IMR-90 (cell line): ENCODE results near the gene RAX2. TPM values are rescaled to one million over a fixed set of nuclear protein-coding genes. Genes with fewer than 3 reads are reported as not detected.
"Not testable (repeated sequence)": the region's sequence is repeated elsewhere in the genome, so short reads cannot be mapped to it uniquely, and the experiment has no call there.

ENCODE experiments used
- ATAC-seq: fragments of 200-7000 bp; cut with Tn5 transposase; 2 replicates; pipeline ENCODE4 v1.9.1; 2020; ENCODE audit warnings: low read depth, mild to moderate bottlenecking, moderate library complexity
- BruUV-seq: library from RNA; stranded (reverse); fragments of 400-500 nt; replicated peaks from 2 replicates; lab custom pipeline; 2021; lab: Mats Ljungman, UMichigan
- CTCF ChIA-PET: fragments of 300-600 bp; formaldehyde crosslinking; extraction: SDS; loops from one replicate; lab custom pipeline; 2021; ENCODE audit warnings: antibody characterized with exemption; lab: Yijun Ruan, JAX
- POLR2A ChIA-PET: fragments of 300-600 bp; sonication (Branson Sonifier 250); formaldehyde crosslinking; loops from one replicate; lab custom pipeline; 2022; ENCODE audit warnings: antibody characterized with exemption; ENCODE audit not compliant: unreplicated experiment; lab: Charles Lee
- DNase-seq: peaks from one replicate; pipeline ENCODE4 v3.0.0; 2013
- H2AFZ ChIP-seq: replicated peaks from 2 replicates; pipeline ENCODE3; 2013; ENCODE audit warnings: low read length, mild to moderate bottlenecking; ENCODE audit not compliant: poor library complexity
- H2AK5ac ChIP-seq: 2 replicates; pipeline ENCODE4 v1.6.1; 2013; ENCODE audit warnings: low read depth, low read length, inconsistent platforms
- H2AK9ac ChIP-seq: replicated peaks from 2 replicates; pipeline ENCODE3; 2013; ENCODE audit warnings: mild to moderate bottlenecking, low read depth, low read length, moderate library complexity; ENCODE audit not compliant: poor library complexity
- H2BK120ac ChIP-seq: 2 replicates; pipeline ENCODE4 v1.6.1; 2013; ENCODE audit warnings: low read depth, low read length, inconsistent platforms
- H2BK15ac ChIP-seq: 3 replicates; pipeline ENCODE4 v1.6.1; 2013; ENCODE audit warnings: low read depth, low read length, inconsistent platforms
- H2BK20ac ChIP-seq: 2 replicates; pipeline ENCODE4 v1.6.1; 2013; ENCODE audit warnings: low read depth, mild to moderate bottlenecking, inconsistent platforms, low read length, moderate library complexity
- H2BK5ac ChIP-seq: 2 replicates; pipeline ENCODE4 v1.6.1; 2013; ENCODE audit warnings: mild to moderate bottlenecking, low read depth, low read length, inconsistent platforms; ENCODE audit not compliant: poor library complexity, severe bottlenecking
- H3K14ac ChIP-seq: replicated peaks from 2 replicates; pipeline ENCODE4 v1.6.1; 2013; ENCODE audit warnings: low read depth, low read length, inconsistent platforms
- H3K18ac ChIP-seq: 2 replicates; pipeline ENCODE4 v1.6.1; 2013; ENCODE audit warnings: low read depth, low read length, control low read depth
- H3K23ac ChIP-seq: 2 replicates; pipeline ENCODE4 v1.6.1; 2013; ENCODE audit warnings: low read depth, low read length, inconsistent platforms
- H3K27ac ChIP-seq: 2 replicates; pipeline ENCODE4 v1.5.1; 2013; ENCODE audit warnings: mild to moderate bottlenecking, control low read depth, low read length; ENCODE audit not compliant: insufficient read depth
- H3K27me3 ChIP-seq: 2 replicates; pipeline ENCODE4 v1.6.1; 2013; ENCODE audit warnings: low read length; ENCODE audit not compliant: control insufficient read depth, insufficient read depth
- H3K36me3 ChIP-seq: 2 replicates; pipeline ENCODE4 v1.6.1; 2013; ENCODE audit warnings: low read length, mixed read lengths; ENCODE audit not compliant: control insufficient read depth, insufficient read depth
- H3K4ac ChIP-seq: 2 replicates; pipeline ENCODE4 v1.6.1; 2013; ENCODE audit warnings: low read depth, low read length, inconsistent platforms
- H3K4me1 ChIP-seq: 2 replicates; pipeline ENCODE4 v1.6.1; 2013; ENCODE audit warnings: low read length, mixed read lengths; ENCODE audit not compliant: control insufficient read depth, insufficient read depth
- H3K4me2 ChIP-seq: 2 replicates; pipeline ENCODE4 v1.6.1; 2013; ENCODE audit warnings: low read depth, mild to moderate bottlenecking, control low read depth, low read length, moderate library complexity
- H3K4me3 ChIP-seq: 2 replicates; pipeline ENCODE4 v1.5.1; 2013; ENCODE audit warnings: low read depth, mild to moderate bottlenecking, control low read depth, low read length, moderate library complexity; ENCODE audit not compliant: insufficient read depth
- H3K56ac ChIP-seq: 2 replicates; pipeline ENCODE4 v1.6.1; 2013; ENCODE audit warnings: low read length, inconsistent platforms; ENCODE audit not compliant: insufficient read depth; ENCODE audit errors: extremely low read depth
- H3K79me1 ChIP-seq, 2 experiments: 2 replicates each; pipeline ENCODE4 v1.6.1; 2013; ENCODE audit warnings: low read length in 2 of 2, inconsistent platforms in 1 of 2, low read depth in 1 of 2
- H3K9ac ChIP-seq: 2 replicates; pipeline ENCODE4 v1.6.1; 2013; ENCODE audit warnings: low read depth, low read length, control low read depth
- H3K9me1 ChIP-seq: 2 replicates; pipeline ENCODE4 v1.6.1; 2013; ENCODE audit warnings: low read length, inconsistent platforms; ENCODE audit not compliant: insufficient read depth
- H3K9me3 ChIP-seq: 2 replicates; pipeline ENCODE4 v1.6.1; 2013; ENCODE audit warnings: low read length; ENCODE audit not compliant: control insufficient read depth, insufficient read depth
- H4K20me1 ChIP-seq: 2 replicates; pipeline ENCODE4 v1.6.1; 2013; ENCODE audit warnings: low read length, inconsistent platforms; ENCODE audit not compliant: insufficient read depth
- H4K5ac ChIP-seq: 2 replicates; pipeline ENCODE4 v1.6.1; 2013; ENCODE audit warnings: mild to moderate bottlenecking, low read depth, low read length, control low read depth
- H4K8ac ChIP-seq, 2 experiments: 2 replicates each; pipeline ENCODE4 v1.6.1; 2013; ENCODE audit warnings: low read depth in 2 of 2, low read length in 2 of 2, control low read depth in 1 of 2, inconsistent platforms in 1 of 2
- H4K91ac ChIP-seq: 2 replicates; pipeline ENCODE4 v1.6.1; 2013; ENCODE audit warnings: low read depth, low read length, inconsistent platforms; ENCODE audit not compliant: insufficient read depth
- RFX5 ChIP-seq: IDR thresholded peaks from 2 replicates; pipeline ENCODE4 v1.8.0; 2012; ENCODE audit warnings: low read depth, mild to moderate bottlenecking, low read length, moderate library complexity
- WGBS, 2 experiments: methylation state at CpG; one replicate each; pipeline versions ENCODE4 v1.1.5 to v1.1.7; 2013; ENCODE audit warnings: missing lambda C conversion rate in 2 of 2; ENCODE audit not compliant: insufficient read length in 1 of 2; ENCODE audit errors: extremely low coverage in 2 of 2; 5-methylcytosine and 5-hydroxymethylcytosine counted together
- dilution Hi-C: fragments of 300-500 bp; cut with HindIII; formaldehyde crosslinking; loops from one replicate; pipeline ENCODE4 v1.14.3; 2018; ENCODE audit warnings: low sequenced_read_pairs; ENCODE audit not compliant: unreplicated experiment
- in situ Hi-C: fragments of 300-500 bp; cut with MboI; formaldehyde crosslinking; loops from 3 replicates; pipeline ENCODE4 v1.14.3; 2019; ENCODE audit warnings: low sequenced_read_pairs, inconsistent platforms, mixed read lengths
- intact Hi-C: fragments of 100-400 bp; cut with micrococcal nuclease; formaldehyde crosslinking; loops from 2 replicates; pipeline ENCODE4 v1.10.0; 2022
- polyA plus RNA-seq, 3 experiments: library from polyadenylated mRNA; depleted of rRNA; stranded (reverse); fragments of >200 nt; gene quantifications; 2 replicates each; pipeline ENCODE4 v1.2.3, GENCODE V29; 2012; ENCODE audit warnings: low replicate concordance in 1 of 3
- total RNA-seq: library from RNA; depleted of rRNA; stranded (reverse); fragments of >200 nt; gene quantifications from 2 replicates; pipeline ENCODE4 v1.2.3, GENCODE V29; 2012

RAX2 gene
- total and polyA plus RNA-seq, 2 of the 4 experiments (the other 2 are of a cell fraction) = not detected

GRCh38 chr19:3759482-3760254 is 12.4 kb downstream of the RAX2 start (continued):
- no peak for TF ChIP-seq RFX5

- in situ Hi-C loops, intact Hi-C loops, H2BK5ac ChIP-seq, H4K8ac ChIP-seq, H4K91ac ChIP-seq, H3K9me1 ChIP-seq, H2AFZ ChIP-seq, H3K23ac ChIP-seq, H3K4me2 ChIP-seq, dilution Hi-C loops, H3K4me3 ChIP-seq, H3K9ac ChIP-seq, BruUV-seq, H2BK15ac ChIP-seq, H3K27ac ChIP-seq, H3K18ac ChIP-seq, H3K56ac ChIP-seq, H3K27me3 ChIP-seq, H3K36me3 ChIP-seq, ATAC-seq, H2BK20ac ChIP-seq, H3K9me3 ChIP-seq, POLR2A ChIA-PET, H4K20me1 ChIP-seq, H3K14ac ChIP-seq, H2AK5ac ChIP-seq, H4K5ac ChIP-seq, H2BK120ac ChIP-seq, DNase-seq, CTCF ChIA-PET, H3K4me1 ChIP-seq, H3K4ac ChIP-seq, H2AK9ac ChIP-seq: not testable (repeated sequence)
- peaks cover 11 to 27% of the 10 kb centered on the region in 2 experiments for H3K79me1 ChIP-seq
- 89% methylated on average over 3 of the region's 13 CpGs; no CpG with 5 or more reads in 1 of the 2 experiments for WGBS, 2 experiments
These were observed 13.7 kb downstream of the RAX2 start for GRCh38 chr19:3758297-3758696.

GRCh38 chr19:3757705-3758104 is 14.3 kb downstream of the RAX2 start:
- H4K20me1 ChIP-seq, H2AFZ ChIP-seq, H3K4me1 ChIP-seq, ATAC-seq, H4K8ac ChIP-seq, H3K14ac ChIP-seq, H2BK120ac ChIP-seq, H3K23ac ChIP-seq, H2BK15ac ChIP-seq, H3K56ac ChIP-seq, H3K4ac ChIP-seq, POLR2A ChIA-PET, H3K9me1 ChIP-seq, H3K9ac ChIP-seq, H3K36me3 ChIP-seq, in situ Hi-C loops, H2AK5ac ChIP-seq, H3K18ac ChIP-seq, H2BK5ac ChIP-seq, H3K27me3 ChIP-seq, H3K9me3 ChIP-seq, H2BK20ac ChIP-seq, CTCF ChIA-PET, BruUV-seq, H3K4me2 ChIP-seq, H2AK9ac ChIP-seq, H3K4me3 ChIP-seq, H3K27ac ChIP-seq, intact Hi-C loops, dilution Hi-C loops, H4K91ac ChIP-seq, DNase-seq, H4K5ac ChIP-seq: not testable (repeated sequence)
- WGBS, 2 experiments = no CpG with 5 or more reads among the region's 7 CpGs
- H3K79me1 ChIP-seq = peaks cover 7 to 24% of the 10 kb centered on the region in 2 experiments
